Fibroblast of lung (primary cell): ENCODE results near the gene TOX2. TPM values are rescaled to one million over a fixed set of nuclear protein-coding genes. Genes with fewer than 3 reads are reported as not detected.

Source experiments
- DNase-seq, 2 donors: peaks; one replicate each; pipeline versions ENCODE4 v3.0.0 to v3.0.0-alpha.2; 2010; ENCODE audit warnings: low read depth in 2 of 2
- H2AFZ ChIP-seq: 2 replicates; pipeline ENCODE4 v1.5.1; 2012; ENCODE audit warnings: low read length, control low read depth, inconsistent platforms
- H3K27ac ChIP-seq: 2 replicates; pipeline ENCODE4 v1.5.1; 2011; ENCODE audit warnings: low read length, control low read depth; ENCODE audit not compliant: insufficient read depth
- H3K27me3 ChIP-seq: 2 replicates; pipeline ENCODE4 v1.5.1; 2011; ENCODE audit warnings: mild to moderate bottlenecking, low read length; ENCODE audit not compliant: control insufficient read depth, insufficient read depth
- H3K36me3 ChIP-seq: 2 replicates; pipeline ENCODE4 v1.5.1; 2011; ENCODE audit warnings: low read length; ENCODE audit not compliant: control insufficient read depth, insufficient read depth
- H3K4me1 ChIP-seq: 2 replicates; pipeline ENCODE4 v1.5.1; 2011; ENCODE audit warnings: low read length; ENCODE audit not compliant: control insufficient read depth, insufficient read depth; ENCODE audit errors: extremely low read depth
- H3K4me2 ChIP-seq: 2 replicates; pipeline ENCODE4 v1.5.1; 2011; ENCODE audit warnings: low read length, control low read depth; ENCODE audit not compliant: insufficient read depth; ENCODE audit errors: extremely low read depth
- H3K4me3 ChIP-seq, 4 experiments: fragments of 200-600 bp in 1 of 4; sonication (generic) in 1 of 4; replicated peaks in 1 of 4; 2 replicates each; pipeline ENCODE4 v1.5.1; 2011 to 2016; ENCODE audit warnings: low read length in 4 of 4, low read depth in 3 of 4, mild to moderate bottlenecking in 3 of 4, control low read depth in 2 of 4, inconsistent platforms in 1 of 4, mixed read lengths in 1 of 4; ENCODE audit not compliant: insufficient read depth in 1 of 4; ENCODE audit errors: control extremely low read depth in 1 of 4
- H3K79me2 ChIP-seq: 2 replicates; pipeline ENCODE4 v1.5.1; 2012; ENCODE audit warnings: mild to moderate bottlenecking, low read length, inconsistent platforms; ENCODE audit not compliant: control insufficient read depth, insufficient read depth
- H3K9ac ChIP-seq: 2 replicates; pipeline ENCODE4 v1.5.1; 2011; ENCODE audit warnings: mild to moderate bottlenecking, low read length, control low read depth; ENCODE audit not compliant: insufficient read depth
- H3K9me3 ChIP-seq: 2 replicates; pipeline ENCODE4 v1.5.1; 2012; ENCODE audit warnings: low read depth, low read length; ENCODE audit not compliant: control insufficient read depth, insufficient read depth
- H4K20me1 ChIP-seq: 2 replicates; pipeline ENCODE4 v1.5.1; 2011; ENCODE audit warnings: low read length; ENCODE audit not compliant: control insufficient read depth, insufficient read depth; ENCODE audit errors: extremely low read depth
- CTCF ChIP-seq, 2 donors: IDR thresholded peaks in 1 of 2; conservative IDR thresholded peaks in 1 of 2; 1 replicate in 1 of 2; 2 replicates in 1 of 2; pipeline ENCODE4 v1.5.1; 2011 to 2012; ENCODE audit warnings: low read length in 2 of 2, control low read depth in 1 of 2, inconsistent platforms in 1 of 2, low read depth in 1 of 2, mild to moderate bottlenecking in 1 of 2
- EZH2 ChIP-seq: IDR thresholded peaks from 2 replicates; pipeline ENCODE4 v1.5.1; 2012; ENCODE audit warnings: low read length, control low read depth, mild to moderate bottlenecking; ENCODE audit errors: missing control alignments
- polyA plus RNA-seq, 2 donors: library from polyadenylated mRNA; depleted of rRNA in 1 of 2; stranded (reverse) in 1 of 2; unstranded in 1 of 2; fragments of >200 nt; gene quantifications; 2 replicates each; pipeline ENCODE4 v1.2.1, GENCODE V29; 2011 to 2012; ENCODE audit warnings: missing spikeins in 1 of 2
- total RNA-seq: library from RNA; depleted of rRNA; stranded (reverse); fragments of >200 nt; gene quantifications from 2 replicates; pipeline ENCODE4 v1.2.1, GENCODE V29; 2014

The TOX2 gene
- total and polyA plus RNA-seq, 2 donors (not counting 1 experiment from before 2014, with no cell fraction given) = 5.9 to 9.6 TPM

DNA sequence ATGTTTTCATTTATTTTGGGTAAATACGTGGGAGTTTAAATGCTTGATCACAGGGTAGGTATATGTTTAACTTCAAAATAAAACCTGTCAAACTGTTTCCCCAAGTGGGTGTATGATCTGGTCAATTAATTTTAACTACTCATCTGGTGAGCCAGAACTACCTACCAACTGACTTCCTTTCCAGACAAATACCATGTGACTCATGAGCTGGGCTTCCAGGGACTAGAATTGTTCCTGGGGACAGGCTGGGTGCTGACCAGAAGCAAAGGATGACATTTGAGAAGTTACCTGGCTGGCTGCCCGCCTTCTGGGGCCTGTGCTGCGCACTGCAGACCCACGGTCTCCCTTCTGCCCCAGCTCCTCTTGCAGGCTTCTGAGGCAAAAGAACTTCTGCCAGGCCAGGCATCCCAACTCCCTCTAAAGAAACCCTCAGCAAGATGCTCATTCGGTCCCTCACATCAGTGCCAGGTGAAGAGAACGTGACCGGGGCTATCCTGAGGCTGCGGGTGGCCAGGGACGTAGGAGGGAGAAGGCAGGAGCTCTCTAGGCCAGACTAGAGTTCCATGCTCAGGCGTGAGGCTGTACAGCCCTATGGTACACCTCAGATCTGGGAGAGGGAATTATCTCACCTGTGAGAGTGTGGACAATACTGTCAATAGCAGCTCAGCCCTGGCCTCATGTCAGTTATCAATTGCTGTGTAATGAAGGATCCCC lies 168.7 kb downstream of the TOX2 start:
- Histone ChIP-seq H2AFZ (no peak overlapping the region), H3K9ac (no peak overlapping the region), H3K9me3 (no peaks in the 10 kb centered on the region), H3K4me1 (peaks cover 6% of the 10 kb centered on the region), H3K79me2 (no peaks in the 10 kb centered on the region), H3K27ac (no peak overlapping the region), H3K36me3 (no peaks in the 10 kb centered on the region), H3K4me3 (no peak overlapping the region), H4K20me1 (no peaks in the 10 kb centered on the region), H3K4me2 (no peak overlapping the region), H3K27me3 (no peaks in the 10 kb centered on the region)
- DNase-seq = peak; percentile 17 to 83
- no peak for TF ChIP-seq CTCF (conservative IDR thresholded peaks at IDR 0.05 in 1 of 2, IDR thresholded peaks at IDR 0.05 in 1 of 2; ENCODE audit: low read depth in 1 of 2, low read length in 2 of 2)
- TF ChIP-seq EZH2 = no peak

DNA sequence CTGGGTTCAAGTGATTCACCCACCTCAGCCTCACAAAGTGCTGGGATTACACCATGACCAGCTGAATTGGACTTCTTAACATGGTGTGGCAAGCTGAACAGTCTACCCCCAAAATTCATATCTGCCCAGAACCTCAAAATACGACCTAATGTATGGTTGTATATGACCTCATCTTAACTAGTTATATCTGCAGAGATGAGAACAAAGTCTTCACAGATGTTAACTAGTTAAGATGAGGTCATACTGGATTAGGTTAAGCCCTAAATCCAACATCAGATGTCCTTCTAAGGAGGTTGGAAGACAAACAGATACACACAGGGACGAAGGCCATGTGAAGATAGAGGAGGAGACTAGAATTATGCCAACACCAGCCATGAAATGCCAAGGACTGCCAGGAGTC lies 169.8 kb downstream of the TOX2 start:
- Histone ChIP-seq H3K36me3 (no peaks in the 10 kb centered on the region), H3K9me3 (no peaks in the 10 kb centered on the region), H3K4me3 (no peak overlapping the region), H3K9ac (no peak overlapping the region), H3K27me3 (no peaks in the 10 kb centered on the region), H4K20me1 (no peaks in the 10 kb centered on the region), H2AFZ (no peak overlapping the region), H3K79me2 (no peaks in the 10 kb centered on the region), H3K4me1 (peaks cover 6% of the 10 kb centered on the region), H3K27ac (no peak overlapping the region), H3K4me2 (no peak overlapping the region)
- TF ChIP-seq CTCF (conservative IDR thresholded peaks at IDR 0.05 in 1 of 2, IDR thresholded peaks at IDR 0.05 in 1 of 2; ENCODE audit: low read depth in 1 of 2, low read length in 2 of 2) (no peak), EZH2 (no peak)
- no peak for DNase-seq

DNA sequence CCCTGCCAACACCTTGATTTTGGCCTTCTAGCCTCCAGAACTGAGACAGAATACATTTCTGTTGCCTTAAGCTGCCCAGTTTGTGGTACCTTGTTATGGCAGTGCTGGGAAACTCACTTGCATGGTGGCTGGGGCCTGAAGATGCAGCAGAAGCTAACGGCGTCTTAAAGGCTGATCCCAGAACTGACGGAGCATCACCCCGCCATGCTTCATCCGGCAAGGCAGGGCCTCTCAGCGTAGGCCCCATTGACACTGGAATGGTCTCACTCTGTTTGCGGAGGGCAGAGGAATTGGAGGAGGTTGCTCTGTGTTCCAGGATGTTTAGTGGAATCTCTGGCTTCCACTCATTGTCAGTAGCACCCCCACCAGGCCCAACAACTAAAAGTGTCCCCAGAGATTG lies 170.2 kb downstream of the TOX2 start:
- Histone ChIP-seq H3K9ac (no peak overlapping the region), H2AFZ (no peak overlapping the region)
- no peak for TF ChIP-seq CTCF (conservative IDR thresholded peaks at IDR 0.05 in 1 of 2, IDR thresholded peaks at IDR 0.05 in 1 of 2; ENCODE audit: low read depth in 1 of 2, low read length in 2 of 2)
- TF ChIP-seq EZH2 = no peak

More for the DNA sequence above, 170.2 kb downstream of the TOX2 start:
- H3K4me2 ChIP-seq = no peak overlapping the region
- no peak overlapping the region for H3K27ac ChIP-seq
- H4K20me1 ChIP-seq = no peaks in the 10 kb centered on the region
- no peaks in the 10 kb centered on the region for H3K9me3 ChIP-seq
- DNase-seq = no peak
- H3K4me1 ChIP-seq = peaks cover 6% of the 10 kb centered on the region
- H3K36me3 ChIP-seq = no peaks in the 10 kb centered on the region
- H3K79me2 ChIP-seq = no peaks in the 10 kb centered on the region
- no peak overlapping the region for H3K4me3 ChIP-seq
- no peaks in the 10 kb centered on the region for H3K27me3 ChIP-seq
